ENCODE results near the gene ATF7IP. TPM values are rescaled to one million over a fixed set of nuclear protein-coding genes. Genes with fewer than 3 reads are reported as not detected.

The ATF7IP gene
- total and polyA plus RNA-seq, 2 donors (not counting 1 experiment from before 2014, with no cell fraction given), result 28.1 to 208 TPM

DNA sequence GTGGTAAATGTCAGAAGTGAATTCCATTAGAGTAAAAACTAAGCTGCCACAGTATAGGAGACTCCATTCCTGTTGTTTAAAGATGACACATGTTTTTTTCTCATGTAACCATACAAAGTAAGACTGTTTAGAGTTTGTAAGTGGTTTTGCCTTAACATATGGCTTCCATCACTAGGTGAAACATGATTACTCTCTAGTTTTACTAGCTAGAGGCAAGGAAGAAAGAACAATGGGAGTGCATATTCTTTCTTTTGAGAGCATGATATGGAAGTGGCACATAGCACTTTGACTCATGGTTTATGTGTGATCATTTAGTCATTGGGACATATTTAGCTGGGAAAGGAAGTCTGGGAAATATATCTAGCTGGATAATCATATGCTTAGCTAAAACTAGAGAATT, 7.7 kb downstream of the ATF7IP start:
- no peaks in the 10 kb centered on the region for H3K27me3 ChIP-seq (replicated peaks in 1 of 4; ENCODE audit: control extremely low read depth in 1 of 4, control insufficient read depth in 3 of 4, insufficient read depth in 4 of 4, low read length in 3 of 4)
- no peak overlapping the region for H3K4me3 ChIP-seq (ENCODE audit: control extremely low read depth in 1 of 5, extremely low read depth in 1 of 5, insufficient read depth in 1 of 5, low read depth in 2 of 5, low read length in 4 of 5)
- H3K4me3 Mint-ChIP-seq, result peak overlapping the region; percentile 23
- ChIA-PET POLR2A (no interaction called here), CTCF (interaction anchor here (0.5 to 1.7 kb wide), 4 partner anchors 13 to 135 kb away, joined by 3 to 4 read pairs (median 4); no protein-coding TSS in a partner anchor)
- peak overlapping the region; percentile 47 for H3K4me2 ChIP-seq (replicated peaks; ENCODE audit: low read depth, low read length, poor library complexity, severe bottlenecking)
- H3K36me3 ChIP-seq (replicated peaks in 1 of 2; ENCODE audit: control extremely low read depth in 1 of 2, control insufficient read depth in 1 of 2, extremely low read depth in 1 of 2, insufficient read depth in 2 of 2, low read length in 1 of 2), result peaks cover 2 to 41% of the 10 kb centered on the region in 2 experiments
- H4K20me1 ChIP-seq (ENCODE audit: control insufficient read depth, insufficient read depth, low read length, poor library complexity, severe bottlenecking), result no peaks in the 10 kb centered on the region
- ATAC-seq (ENCODE audit: low read depth) (no peak), DNase-seq (no peak)
- H3K27ac ChIP-seq (ENCODE audit: low read length in 2 of 2), result peak overlapping the region in 1 of 2 donors; percentile 51
- no peak overlapping the region for H2AFZ ChIP-seq (ENCODE audit: insufficient read depth, low read depth, low read length, poor library complexity, severe bottlenecking)
- peak overlapping the region; percentile 60 for H3K27ac Mint-ChIP-seq
- H3K4me1 ChIP-seq (ENCODE audit: control insufficient read depth in 2 of 2, insufficient read depth in 2 of 2, low read length in 2 of 2), result peaks cover 12 to 38% of the 10 kb centered on the region in 2 donors
- intact Hi-C loops (cut with micrococcal nuclease), result no loop called here
- no peaks in the 10 kb centered on the region for H3K27me3 Mint-ChIP-seq
- H3K9me3 Mint-ChIP-seq (ENCODE audit: insufficient read depth), result peaks cover 5% of the 10 kb centered on the region
- no peak overlapping the region for H3K9ac ChIP-seq (ENCODE audit: low read length)
- H3K79me2 ChIP-seq (ENCODE audit: control insufficient read depth, insufficient read depth, low read length), result peaks cover 100% of the 10 kb centered on the region
- TF ChIP-seq, protein P1, sequence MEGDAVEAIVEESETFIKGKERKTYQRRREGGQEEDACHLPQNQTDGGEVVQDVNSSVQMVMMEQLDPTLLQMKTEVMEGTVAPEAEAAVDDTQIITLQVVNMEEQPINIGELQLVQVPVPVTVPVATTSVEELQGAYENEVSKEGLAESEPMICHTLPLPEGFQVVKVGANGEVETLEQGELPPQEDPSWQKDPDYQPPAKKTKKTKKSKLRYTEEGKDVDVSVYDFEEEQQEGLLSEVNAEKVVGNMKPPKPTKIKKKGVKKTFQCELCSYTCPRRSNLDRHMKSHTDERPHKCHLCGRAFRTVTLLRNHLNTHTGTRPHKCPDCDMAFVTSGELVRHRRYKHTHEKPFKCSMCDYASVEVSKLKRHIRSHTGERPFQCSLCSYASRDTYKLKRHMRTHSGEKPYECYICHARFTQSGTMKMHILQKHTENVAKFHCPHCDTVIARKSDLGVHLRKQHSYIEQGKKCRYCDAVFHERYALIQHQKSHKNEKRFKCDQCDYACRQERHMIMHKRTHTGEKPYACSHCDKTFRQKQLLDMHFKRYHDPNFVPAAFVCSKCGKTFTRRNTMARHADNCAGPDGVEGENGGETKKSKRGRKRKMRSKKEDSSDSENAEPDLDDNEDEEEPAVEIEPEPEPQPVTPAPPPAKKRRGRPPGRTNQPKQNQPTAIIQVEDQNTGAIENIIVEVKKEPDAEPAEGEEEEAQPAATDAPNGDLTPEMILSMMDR (IDR thresholded peaks at IDR 0.05), result no peak
- TF ChIP-seq EZH2 (IDR thresholded peaks at IDR 0.05; ENCODE audit: borderline replicate concordance, insufficient read depth, low read depth, low read length, poor library complexity, severe bottlenecking), result no peak
- H3K4me1 Mint-ChIP-seq, result peaks cover 48% of the 10 kb centered on the region
- H3K9me3 ChIP-seq (ENCODE audit: control extremely low read depth in 1 of 3, control insufficient read depth in 2 of 3, insufficient read depth in 1 of 3, low read length in 2 of 3), result peaks cover 6 to 37% (median 16%) of the 10 kb centered on the region in 3 donors

DNA sequence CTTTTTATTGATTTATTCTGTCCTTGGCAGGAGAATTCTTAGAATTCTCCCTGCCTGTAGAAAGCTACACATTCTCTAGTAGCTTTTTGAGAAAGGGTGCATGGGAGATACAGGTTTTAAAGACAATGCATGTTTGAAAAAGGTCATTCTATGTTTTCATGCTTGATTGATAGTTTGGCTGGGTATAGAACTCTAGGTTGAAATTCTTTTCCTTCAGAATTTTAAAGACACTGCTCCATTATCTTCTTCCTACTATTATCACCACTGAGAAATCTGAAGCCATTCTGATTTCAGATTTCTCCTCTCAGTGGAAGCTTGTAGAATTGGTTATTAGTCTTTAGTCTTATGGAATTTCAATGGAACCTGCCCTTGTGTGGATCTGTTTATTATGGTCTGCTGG, 14.0 kb downstream of the ATF7IP start:
- H3K27ac ChIP-seq (ENCODE audit: low read length in 2 of 2), result no peak overlapping the region
- no peaks in the 10 kb centered on the region for H3K27me3 ChIP-seq (replicated peaks in 1 of 4; ENCODE audit: control extremely low read depth in 1 of 4, control insufficient read depth in 3 of 4, insufficient read depth in 4 of 4, low read length in 3 of 4)
- CTCF ChIA-PET, result no interaction called here
- ATAC-seq (ENCODE audit: low read depth), result no peak
- no peak for DNase-seq
- Mint-ChIP-seq H3K9me3 (ENCODE audit: insufficient read depth) (peaks cover 10% of the 10 kb centered on the region), H3K4me1 (peaks cover 34% of the 10 kb centered on the region), H3K27ac (no peak overlapping the region), H3K27me3 (no peaks in the 10 kb centered on the region), H3K4me3 (no peak overlapping the region)
- no peak overlapping the region for H3K4me3 ChIP-seq (ENCODE audit: control extremely low read depth in 1 of 5, extremely low read depth in 1 of 5, insufficient read depth in 1 of 5, low read depth in 2 of 5, low read length in 4 of 5)
- intact Hi-C loops (cut with micrococcal nuclease), result no loop called here
- H4K20me1 ChIP-seq (ENCODE audit: control insufficient read depth, insufficient read depth, low read length, poor library complexity, severe bottlenecking), result no peaks in the 10 kb centered on the region
- POLR2A ChIA-PET, result no interaction called here
- H3K4me1 ChIP-seq (ENCODE audit: control insufficient read depth in 2 of 2, insufficient read depth in 2 of 2, low read length in 2 of 2), result peaks cover 5 to 7% of the 10 kb centered on the region in 2 donors
- peaks cover 100% of the 10 kb centered on the region for H3K79me2 ChIP-seq (ENCODE audit: control insufficient read depth, insufficient read depth, low read length)
- TF ChIP-seq EZH2 (IDR thresholded peaks at IDR 0.05; ENCODE audit: borderline replicate concordance, insufficient read depth, low read depth, low read length, poor library complexity, severe bottlenecking), result no peak
- TF ChIP-seq, protein P1 (IDR thresholded peaks at IDR 0.05), result no peak
- no peak overlapping the region for H2AFZ ChIP-seq (ENCODE audit: insufficient read depth, low read depth, low read length, poor library complexity, severe bottlenecking)
- peaks cover 13 to 46% (median 41%) of the 10 kb centered on the region in 3 donors for H3K9me3 ChIP-seq (ENCODE audit: control extremely low read depth in 1 of 3, control insufficient read depth in 2 of 3, insufficient read depth in 1 of 3, low read length in 2 of 3)
- H3K36me3 ChIP-seq (replicated peaks in 1 of 2; ENCODE audit: control extremely low read depth in 1 of 2, control insufficient read depth in 1 of 2, extremely low read depth in 1 of 2, insufficient read depth in 2 of 2, low read length in 1 of 2), result peaks cover 14 to 46% of the 10 kb centered on the region in 2 experiments
- H3K9ac ChIP-seq (ENCODE audit: low read length), result no peak overlapping the region
- no peak overlapping the region for H3K4me2 ChIP-seq (replicated peaks; ENCODE audit: low read depth, low read length, poor library complexity, severe bottlenecking)
